Effector CD4-positive, alpha-beta T cell (primary cell): ENCODE results near the gene HOXD9. TPM values are rescaled to one million over a fixed set of nuclear protein-coding genes. Genes with fewer than 3 reads are reported as not detected.

Experiments
- DNase-seq: peaks from one replicate; pipeline ENCODE4 v3.0.0-alpha.2; 2020
- total RNA-seq: gene quantifications from one replicate; lab custom pipeline; 2026; lab: John Stamatoyannopoulos, UW

The HOXD9 gene
- not detected for total RNA-seq

DNA sequence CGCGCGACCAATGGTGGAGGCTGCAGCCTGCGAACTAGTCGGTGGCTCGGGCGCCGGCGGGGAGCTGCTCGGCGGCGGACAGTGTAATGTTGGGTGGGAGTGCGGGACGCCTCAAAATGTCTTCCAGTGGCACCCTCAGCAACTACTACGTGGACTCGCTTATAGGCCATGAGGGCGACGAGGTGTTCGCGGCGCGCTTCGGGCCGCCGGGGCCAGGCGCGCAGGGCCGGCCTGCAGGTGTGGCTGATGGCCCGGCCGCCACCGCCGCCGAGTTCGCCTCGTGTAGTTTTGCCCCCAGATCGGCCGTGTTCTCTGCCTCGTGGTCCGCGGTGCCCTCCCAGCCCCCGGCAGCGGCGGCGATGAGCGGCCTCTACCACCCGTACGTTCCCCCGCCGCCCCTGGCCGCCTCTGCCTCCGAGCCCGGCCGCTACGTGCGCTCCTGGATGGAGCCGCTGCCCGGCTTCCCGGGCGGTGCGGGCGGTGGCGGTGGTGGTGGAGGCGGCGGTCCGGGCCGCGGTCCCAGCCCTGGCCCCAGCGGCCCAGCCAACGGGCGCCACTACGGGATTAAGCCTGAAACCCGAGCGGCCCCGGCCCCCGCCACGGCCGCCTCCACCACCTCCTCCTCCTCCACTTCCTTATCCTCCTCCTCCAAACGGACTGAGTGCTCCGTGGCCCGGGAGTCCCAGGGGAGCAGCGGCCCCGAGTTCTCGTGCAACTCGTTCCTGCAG lies at the start of gene HOXD9:
HOXD9 (plus strand) TSS at position 37 of the 728 bp plus-strand sequence; CDS start at position 87, 50 bp downstream.
- DNase-seq = no peak

DNA sequence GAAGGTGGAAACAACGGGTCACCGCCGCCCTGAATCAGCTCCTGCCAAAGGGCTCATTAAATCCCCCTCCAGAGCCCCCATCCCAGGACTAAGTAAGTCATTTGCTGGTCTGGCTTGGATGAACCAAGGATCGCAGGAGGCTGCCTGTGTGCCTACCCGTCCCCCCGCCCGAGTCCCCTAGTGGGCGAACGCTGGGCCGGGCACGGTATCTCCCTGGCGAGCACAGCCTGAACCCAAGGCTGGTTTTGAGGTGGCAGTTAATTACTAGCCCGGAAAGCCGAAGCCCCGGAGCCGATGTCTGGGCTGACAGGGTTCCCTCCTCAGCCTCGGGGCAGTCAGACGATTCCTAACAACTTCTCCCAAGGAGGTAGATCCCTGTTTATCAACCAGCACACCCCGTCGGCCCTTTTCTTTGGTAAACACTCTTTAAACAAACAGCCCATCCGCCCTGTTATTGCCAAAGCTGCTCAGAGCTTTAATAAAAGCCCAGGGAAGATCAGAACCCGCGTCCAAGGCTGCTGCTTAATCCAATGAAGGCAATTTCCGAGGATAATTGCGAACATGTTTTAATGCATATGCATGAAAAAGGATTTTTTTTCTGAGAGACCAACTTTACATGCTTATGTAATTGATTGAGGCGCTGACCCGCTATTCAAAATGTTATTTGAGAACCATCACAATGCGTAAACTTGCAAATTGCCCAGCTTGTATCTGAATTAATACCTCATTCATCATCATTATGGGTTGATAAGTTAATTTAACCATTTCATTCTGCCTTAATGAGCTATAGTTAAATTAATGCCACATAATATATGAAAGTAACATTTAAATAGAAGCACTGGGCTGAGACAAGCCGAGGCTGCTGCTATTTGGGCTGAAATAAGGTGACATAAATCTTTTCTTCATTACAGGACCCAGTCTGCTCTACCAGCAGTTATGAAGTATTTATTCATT lies 49.3 kb upstream of the HOXD9 start:
- no peak for DNase-seq

DNA sequence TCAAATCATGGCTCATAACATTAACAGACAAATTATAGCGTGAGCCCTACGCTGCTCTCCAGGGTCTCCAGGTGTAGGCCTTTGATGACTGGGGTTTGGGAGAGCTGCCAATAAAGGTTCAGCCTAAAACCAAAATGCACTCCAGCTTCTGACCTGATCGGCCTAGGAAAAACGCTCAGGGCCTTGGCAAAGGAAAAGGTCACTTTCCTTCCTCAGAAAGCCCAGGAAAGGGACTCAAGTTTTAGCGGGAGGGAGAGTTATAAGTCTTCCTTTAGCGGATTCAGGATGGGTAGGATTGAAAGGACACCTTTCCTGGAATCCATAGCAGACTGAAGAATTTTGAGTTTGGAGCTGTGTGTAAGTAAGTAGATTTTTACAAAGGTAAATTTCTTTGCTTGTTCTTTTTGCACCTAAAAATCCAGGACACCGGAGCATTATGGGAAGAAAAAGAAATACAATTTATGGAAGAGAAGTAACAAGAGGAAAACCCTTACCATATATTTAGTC lies 47.5 kb upstream of the HOXD9 start:
- no peak for DNase-seq

DNA sequence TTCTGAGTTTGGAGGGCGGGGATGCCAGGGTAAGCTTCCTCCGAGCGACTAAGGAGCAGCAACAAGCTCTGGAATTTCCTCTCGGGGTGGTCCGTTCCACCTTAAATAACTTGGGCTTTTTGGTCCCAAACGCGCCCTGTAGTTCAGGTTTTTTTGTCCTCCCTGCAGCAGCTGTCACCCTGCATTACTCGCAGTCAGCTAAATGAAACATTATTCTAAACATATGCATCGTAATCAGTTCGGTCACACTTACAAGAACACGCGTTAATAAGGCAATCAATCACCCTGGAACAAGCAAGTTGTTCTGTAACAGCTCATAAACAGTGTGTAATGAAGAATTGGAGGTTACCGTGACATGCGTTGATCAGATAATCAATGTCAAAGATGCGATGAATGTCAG lies 47.0 kb upstream of the HOXD9 start:
- DNase-seq = no peak

DNA sequence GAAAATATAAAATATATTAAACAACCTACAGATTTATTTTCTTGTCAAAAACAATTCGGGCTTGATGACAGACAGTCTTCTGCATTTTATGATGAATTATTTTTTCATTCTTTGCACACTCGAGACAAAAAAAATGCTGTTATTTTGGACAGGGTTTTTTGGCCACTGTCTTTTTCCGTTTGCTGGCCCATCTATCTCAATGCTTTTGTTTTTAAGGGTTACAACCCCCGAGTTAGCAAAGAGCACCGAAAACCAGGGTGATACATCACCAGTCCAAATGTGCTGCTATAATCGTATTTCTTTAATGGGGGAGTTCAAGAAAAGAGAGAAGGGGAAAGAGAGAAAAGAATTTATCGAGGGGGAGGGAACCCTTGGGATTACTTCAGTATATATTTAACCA lies 46.5 kb upstream of the HOXD9 start:
- DNase-seq = no peak

DNA sequence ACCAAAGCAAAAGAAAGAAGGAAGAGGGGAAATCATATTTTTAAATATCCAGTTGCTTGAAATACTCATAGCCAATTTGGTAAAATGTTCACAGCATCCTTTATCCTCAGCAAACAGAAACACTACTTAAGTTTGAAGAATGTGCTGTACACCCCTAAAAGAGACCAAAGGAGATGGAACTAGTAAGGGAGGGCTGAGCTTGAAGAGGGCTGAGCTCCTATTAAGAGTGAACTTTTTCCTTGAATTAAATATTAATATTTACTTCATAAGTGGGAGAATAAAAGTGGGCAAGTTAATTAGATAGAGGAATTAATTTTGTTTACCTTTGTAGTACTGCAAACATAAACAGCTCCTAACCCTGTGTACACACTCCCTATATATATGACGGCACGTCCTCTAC lies 45.7 kb upstream of the HOXD9 start:
- no peak for DNase-seq

DNA sequence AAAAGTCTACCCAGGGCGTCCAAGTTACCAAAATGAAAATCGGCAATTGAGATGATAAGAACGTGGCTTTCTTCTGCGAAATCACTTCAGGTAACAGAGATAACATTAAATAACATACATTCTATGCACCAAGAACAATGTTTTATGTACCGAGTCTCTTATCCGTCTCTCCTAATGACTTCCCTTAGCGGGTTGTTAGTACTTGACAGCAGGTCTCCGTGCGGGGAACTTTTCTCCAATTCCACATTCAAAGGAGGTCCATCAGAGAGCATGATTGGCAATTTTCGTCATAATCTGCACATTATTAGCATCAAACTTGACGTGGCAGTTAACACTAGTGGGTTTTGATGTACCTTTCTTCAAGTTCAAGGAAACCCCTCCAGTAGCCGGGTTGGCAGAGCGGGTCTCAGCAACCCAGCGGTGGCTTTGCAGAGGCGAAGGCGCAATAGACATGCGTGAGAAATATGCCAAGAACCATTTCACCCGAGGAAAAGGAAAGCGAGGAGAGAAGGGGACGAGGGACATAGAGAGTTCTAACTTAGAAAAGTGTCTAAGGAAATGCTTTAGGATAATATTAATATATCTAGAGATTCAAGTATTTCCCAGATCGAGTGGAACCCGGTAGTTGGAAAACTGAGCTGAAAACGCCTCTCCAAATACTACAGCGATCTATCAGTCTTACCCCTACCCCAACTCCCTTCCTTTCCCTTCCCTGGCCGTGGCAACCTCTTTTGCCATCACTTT lies 43.8 kb upstream of the HOXD9 start:
- no peak for DNase-seq

DNA sequence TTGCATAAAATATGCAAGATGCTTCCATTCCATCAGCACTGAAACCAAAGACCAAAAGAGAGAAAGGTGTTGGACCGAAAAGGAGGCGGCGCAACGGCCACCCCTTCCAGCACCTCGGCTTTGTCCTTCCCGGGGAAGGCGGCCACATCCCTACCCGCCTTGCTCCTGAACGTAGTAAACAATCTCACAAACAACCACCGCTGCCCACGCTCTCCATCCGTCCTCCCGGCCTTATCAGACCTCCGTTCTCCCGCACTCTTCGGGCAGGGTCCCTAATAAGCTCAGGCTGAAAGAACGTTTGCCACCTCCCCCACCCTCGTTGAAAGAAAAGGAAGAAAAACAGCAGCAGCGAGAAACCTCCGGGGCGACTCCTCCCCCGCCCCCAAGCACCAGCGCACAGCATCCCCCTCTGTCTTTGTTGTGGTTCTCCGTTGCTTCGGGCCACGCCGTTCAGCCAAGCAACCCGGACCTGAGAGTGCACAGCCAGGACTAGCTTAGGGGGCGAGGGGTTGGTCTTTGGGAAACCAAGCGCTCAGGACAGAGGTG lies 43.2 kb upstream of the HOXD9 start:
- no peak for DNase-seq

DNA sequence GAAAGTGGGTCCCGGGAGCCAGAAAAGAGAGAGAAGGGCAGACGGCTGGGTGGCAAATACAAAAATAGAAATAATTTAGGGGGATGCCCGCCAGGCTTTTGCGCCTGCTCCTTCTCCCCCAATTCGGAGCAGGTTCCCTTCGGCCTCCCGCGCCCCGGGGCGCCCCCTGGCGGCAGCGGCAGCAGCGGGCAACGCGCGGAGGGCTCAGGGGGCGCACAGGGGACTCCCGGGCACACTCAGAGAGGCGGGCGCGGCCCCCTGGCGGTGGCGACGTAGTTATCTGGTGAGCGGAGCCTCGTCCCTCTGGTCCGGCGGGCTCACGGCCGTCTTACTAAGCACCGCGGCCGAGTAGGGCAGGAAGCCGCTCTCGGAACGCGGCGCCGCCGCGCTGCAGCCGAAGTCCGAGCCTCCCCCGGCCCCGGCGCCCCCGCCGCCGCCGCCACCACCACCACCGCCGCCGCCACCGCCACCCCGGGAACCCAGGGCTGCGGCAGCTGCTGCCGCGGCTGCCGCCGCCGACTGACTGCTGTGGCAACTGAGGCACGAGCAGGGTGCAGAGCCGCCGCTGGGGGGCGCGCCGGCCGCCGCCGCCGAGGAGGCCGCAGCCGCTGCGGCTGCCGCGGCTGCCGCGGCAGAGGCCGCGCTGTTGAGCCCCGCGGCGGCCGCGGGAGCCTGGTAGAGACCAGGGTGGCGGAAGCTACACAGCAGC lies 42.5 kb upstream of the HOXD9 start:
- DNase-seq = no peak

DNA sequence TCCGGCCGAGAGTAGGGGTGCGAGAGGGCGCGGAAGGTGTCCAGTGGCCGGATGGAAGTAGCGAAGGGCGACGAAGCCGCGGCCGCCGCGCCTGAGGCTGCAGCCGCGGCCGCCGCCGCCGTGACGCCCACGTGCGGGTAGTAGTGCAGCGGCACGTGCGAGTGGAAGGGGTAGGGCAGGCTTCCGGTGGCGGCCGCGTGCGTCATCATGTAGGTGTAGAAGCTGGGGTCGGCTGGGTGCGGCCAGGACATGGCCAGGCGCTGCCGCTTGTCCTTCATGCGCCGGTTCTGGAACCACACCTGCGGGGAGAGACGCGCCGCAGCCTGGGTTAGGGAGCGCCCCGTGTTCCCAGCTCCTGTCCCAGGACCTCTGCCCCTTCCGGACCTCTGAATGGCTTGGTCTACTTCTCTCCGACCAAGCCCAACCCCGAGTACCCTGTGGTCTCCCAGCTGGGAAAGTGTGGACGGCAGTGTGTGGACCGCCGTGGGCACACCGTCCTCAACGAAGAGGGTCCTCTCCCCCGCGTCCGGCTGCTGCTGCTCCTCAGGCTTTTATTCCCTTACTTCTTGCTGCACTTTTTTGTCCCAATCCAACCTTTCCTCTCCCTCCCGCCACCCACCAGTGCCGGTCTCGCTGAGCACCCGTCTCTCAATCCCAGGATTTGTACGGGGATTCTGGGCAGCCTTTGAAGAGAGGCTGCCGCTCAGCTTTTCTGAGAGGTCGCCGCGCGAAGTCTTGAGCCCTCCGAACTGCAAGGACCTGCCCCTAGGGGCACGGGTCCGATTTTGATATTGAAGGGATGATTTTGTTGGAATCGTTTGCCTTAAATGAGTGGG lies 41.8 kb upstream of the HOXD9 start:
- no peak for DNase-seq

DNA sequence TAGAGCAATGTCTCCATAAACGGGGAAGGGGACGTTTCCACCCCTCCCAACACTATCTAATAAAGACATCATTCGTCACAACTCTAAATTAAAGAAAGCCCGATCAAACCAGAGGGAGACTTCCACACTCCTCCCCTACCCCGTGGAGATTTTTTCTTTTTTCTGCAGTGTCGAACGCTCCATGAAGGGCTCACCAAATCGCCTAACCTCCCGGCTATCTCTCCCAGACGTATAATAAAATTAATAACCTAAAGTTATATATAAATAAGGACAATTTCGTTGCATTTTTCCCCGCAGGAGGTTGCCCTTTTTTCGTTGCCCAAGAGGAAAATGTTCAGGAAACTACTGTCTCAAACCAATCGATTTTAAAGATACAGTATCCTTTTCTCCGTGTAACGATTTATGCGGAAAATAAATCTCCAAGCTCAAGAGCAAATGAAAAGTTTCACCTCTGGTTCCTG lies 41.1 kb upstream of the HOXD9 start:
- DNase-seq = no peak

DNA sequence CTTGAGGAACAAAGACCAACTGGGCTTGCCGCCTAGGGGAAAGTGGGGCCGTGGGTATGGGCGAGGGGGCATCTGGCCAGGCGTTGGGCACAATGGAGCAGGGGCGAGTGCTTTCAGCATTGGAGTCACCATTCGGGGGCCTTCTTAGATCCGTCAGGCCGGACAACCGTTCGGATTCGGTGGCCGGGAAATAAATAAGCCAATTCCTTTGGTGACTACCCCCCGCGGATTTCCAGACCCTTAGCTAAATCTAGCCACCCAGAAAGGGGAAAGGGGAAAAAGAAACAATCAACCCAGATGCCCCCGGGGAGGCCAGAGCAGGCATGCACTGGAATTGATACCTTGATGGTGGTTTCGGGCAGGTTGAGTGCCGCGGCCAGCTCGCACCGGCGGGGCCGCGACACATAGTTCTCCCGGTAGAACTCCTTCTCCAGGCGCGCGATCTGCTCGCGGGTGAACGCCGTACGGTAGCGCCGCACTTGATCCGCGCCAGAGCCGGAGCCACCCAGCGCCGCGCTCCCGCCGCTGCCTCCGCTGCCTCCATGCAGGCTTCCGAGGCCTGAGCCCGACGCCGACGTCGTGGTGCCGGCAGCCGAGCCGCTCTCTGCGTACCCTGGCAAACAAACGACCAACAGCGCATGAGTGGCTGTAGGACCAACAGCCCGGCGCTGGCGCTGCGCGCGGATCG lies 40.5 kb upstream of the HOXD9 start:
- DNase-seq = no peak

DNA sequence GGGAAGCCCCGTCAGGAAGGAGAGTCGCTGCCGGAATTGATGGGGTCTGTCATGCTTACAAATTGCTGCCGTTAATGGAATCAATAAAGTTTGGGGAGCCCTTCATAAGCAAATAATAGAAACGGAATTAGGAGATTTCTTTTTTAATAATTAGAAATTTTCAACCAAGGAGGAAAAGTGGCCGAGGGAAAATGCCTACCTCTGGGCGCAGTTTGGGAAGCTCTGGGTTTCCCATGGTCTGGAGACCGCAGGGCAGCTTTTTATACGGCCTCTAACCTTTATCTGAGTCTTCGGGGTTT lies 40.0 kb upstream of the HOXD9 start:
- no peak for DNase-seq

DNA sequence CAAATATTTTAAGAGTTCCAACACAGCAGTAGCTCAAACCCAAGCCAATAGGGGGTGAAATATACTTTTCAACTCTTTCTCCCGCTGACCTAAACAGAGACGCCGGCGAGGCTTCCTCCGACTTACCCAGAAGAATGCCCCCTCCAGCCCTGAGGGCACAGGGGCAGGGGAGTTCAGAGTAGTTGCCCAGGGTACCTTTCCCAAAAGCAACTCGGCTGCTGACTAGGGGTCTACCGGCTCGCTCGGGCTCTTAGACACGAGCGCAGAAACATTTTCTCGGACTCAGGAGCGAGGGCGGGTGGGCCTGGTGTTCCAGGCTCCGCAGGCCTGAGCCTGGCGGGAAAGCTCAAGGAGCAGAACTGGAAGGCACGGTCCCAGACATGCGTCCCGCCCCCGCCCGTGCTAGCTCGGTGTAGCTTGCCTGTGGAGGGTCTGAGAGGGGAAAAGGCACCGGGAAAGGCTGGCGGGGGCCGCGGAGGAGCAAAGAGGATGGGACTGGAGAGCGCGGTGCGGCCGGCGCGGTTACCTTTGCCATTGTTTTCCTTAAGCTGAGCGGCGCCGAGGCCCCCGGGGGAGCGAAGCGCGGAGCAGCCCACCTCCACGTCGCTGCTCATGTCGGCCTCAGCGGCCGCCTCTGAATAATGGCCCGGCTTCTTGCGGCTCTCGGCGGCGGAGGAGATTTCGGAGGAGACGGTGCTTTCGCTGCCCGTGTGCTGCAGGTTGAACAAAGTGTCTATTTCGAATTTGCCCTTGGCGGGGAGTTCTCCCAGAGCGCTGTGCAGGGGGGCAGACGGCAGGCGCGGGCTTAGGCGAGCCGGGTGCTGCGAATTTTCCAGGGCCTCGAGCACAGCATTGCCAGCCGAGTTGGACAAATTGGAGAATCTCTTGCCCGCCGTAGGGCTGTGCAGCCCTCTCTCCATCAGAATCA lies 39.4 kb upstream of the HOXD9 start:
- DNase-seq = no peak

DNA sequence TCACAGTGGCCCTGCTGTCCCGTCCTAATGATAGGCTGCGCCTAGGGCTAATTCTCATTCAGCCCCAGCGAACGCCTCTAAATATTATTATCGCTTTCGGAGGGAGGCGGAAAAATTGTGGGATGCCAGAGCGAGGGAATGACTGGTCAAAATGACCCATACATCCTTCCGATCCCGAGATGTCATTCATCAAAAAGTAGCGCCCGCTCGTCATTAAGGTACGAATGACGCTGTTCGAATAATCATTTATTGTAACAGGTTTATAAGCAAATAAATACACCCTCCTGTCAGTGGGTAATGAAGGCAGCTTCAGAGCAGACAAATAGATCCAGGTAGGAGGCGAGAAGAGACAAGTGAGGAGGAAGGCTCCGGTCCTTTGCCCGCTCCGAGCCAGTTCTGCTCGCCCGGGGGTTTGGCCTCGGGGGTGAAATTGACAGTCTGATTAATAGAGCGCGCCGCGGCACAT lies 38.7 kb upstream of the HOXD9 start, which contains the start of gene EVX2:
EVX2 (minus strand) TSS at position 167 of the 466 bp plus-strand sequence. CDS start 186 bp downstream, outside the sequence.
- DNase-seq = no peak

DNA sequence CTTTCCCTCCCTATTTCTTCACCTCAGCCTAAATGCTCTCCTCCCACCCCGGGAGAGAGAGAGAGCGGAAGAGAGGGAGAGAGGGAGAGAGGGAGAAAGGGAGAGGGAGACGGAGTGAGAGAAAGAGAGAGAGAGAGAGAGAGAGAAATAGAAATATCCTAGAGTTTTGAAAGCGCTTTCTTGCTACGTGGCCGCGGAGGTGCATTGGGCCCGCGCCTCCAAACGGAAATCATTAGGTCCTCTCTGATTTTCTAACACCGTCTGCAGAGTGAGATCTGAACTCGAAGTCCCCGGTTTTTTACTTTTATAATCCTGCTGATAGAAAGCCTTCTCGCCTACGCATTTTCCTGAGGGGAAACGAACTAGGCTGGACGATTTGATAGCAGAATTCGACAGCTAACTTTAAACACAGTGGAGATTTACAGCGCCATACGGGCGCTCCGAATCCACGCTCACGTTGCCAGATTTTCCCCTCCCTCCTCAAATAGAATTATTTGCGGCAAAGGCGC lies 37.9 kb upstream of the HOXD9 start:
- no peak for DNase-seq

DNA sequence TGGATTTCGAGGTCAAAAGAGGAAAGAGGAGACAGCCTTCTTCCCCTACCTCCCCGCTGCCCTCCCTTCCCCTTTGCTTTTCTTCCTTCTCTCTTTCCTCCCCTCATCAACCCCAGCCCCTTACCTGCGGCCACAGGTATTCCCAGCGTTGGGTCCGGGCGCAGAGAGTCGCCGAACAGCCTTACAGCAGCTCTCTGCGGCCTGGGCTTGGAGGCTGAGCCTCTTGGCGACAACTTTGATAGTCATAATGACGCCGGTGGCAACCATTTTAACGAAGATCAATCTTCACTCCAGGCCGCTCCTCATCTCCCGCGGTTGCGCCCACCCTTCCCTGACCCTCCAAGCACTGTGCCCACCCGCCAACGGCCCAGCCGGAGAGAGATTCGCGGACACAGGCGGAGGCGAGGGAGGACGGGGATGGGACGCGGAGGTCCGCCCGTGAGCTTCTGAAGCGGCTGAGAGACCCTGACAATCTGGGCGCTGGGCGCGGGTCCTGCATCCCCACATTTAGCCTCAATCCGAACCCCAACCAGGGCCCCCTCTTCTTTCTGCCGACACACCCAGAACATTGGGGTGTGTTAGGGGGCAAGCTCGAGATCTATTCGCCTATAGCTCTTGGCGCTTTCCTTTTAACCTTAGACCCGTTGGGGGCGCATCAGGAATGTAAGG lies 37.3 kb upstream of the HOXD9 start:
- DNase-seq = no peak
